Measurements from ENCODE around the gene FAM240A. TPM values are rescaled to one million over a fixed set of nuclear protein-coding genes. Genes with fewer than 3 reads are reported as not detected.

FAM240A gene
- total RNA-seq, 1 donor from 2014 or later = not detected

DNA sequence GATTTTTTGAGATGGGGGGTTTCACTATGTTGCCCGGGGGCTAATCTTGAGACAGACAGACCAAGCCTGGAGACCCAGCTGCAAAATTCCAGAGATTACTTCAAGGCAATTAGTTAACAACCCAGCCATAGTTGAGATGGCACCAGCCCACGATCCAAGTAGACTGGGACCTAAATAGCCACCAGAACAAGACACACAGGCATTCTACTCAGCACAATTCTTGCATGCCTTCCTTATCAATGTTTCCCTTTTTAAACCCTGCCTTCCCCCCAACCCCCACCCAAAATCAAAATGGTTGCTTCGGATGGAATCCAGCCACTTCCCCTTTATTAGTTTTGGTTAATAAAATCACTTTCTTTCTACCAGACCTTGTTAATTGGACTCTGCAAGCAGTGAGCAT, 28.6 kb downstream of the FAM240A start:
- Mint-ChIP-seq H3K4me3 (ENCODE audit: unreplicated experiment) (no peak overlapping the region), H3K4me1 (ENCODE audit: unreplicated experiment) (no peaks in the 10 kb centered on the region), H3K27me3 (ENCODE audit: unreplicated experiment) (peaks cover 21% of the 10 kb centered on the region), H3K36me3 (ENCODE audit: unreplicated experiment) (peaks cover 3% of the 10 kb centered on the region), H3K9me3 (ENCODE audit: unreplicated experiment) (peaks cover 12% of the 10 kb centered on the region), H3K27ac (ENCODE audit: unreplicated experiment) (no peak overlapping the region)
- peak; percentile 32 for DNase-seq (ENCODE audit: extremely low spot score, unreplicated experiment)
- TF ChIP-seq, protein P1, sequence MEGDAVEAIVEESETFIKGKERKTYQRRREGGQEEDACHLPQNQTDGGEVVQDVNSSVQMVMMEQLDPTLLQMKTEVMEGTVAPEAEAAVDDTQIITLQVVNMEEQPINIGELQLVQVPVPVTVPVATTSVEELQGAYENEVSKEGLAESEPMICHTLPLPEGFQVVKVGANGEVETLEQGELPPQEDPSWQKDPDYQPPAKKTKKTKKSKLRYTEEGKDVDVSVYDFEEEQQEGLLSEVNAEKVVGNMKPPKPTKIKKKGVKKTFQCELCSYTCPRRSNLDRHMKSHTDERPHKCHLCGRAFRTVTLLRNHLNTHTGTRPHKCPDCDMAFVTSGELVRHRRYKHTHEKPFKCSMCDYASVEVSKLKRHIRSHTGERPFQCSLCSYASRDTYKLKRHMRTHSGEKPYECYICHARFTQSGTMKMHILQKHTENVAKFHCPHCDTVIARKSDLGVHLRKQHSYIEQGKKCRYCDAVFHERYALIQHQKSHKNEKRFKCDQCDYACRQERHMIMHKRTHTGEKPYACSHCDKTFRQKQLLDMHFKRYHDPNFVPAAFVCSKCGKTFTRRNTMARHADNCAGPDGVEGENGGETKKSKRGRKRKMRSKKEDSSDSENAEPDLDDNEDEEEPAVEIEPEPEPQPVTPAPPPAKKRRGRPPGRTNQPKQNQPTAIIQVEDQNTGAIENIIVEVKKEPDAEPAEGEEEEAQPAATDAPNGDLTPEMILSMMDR (IDR thresholded peaks at IDR 0.05) = no peak

DNA sequence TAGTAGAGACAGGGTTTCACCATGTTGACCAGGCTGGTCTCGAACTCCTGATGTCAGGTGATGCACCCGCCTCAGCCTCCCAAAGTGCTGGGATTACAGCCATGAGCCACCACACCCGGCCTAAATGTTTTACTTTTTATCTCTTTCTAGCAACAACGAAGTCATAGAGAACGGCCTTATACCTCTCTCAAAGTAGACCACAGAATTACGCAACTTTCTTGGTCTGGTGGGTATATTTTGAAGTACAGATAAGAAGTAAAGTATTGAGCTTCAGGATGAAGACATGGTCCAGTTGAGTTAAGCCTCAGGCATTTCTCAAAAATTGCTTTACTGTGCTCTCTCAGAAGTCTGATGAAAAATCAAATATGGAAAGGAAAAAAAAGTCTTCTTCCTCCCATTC, 30.6 kb downstream of the FAM240A start:
- Mint-ChIP-seq H3K27me3 (ENCODE audit: unreplicated experiment) (peaks cover 21% of the 10 kb centered on the region), H3K36me3 (ENCODE audit: unreplicated experiment) (peaks cover 3% of the 10 kb centered on the region), H3K27ac (ENCODE audit: unreplicated experiment) (no peak overlapping the region), H3K9me3 (ENCODE audit: unreplicated experiment) (peaks cover 12% of the 10 kb centered on the region), H3K4me3 (ENCODE audit: unreplicated experiment) (no peak overlapping the region), H3K4me1 (ENCODE audit: unreplicated experiment) (no peaks in the 10 kb centered on the region)
- DNase-seq (ENCODE audit: extremely low spot score, unreplicated experiment) = no peak
- TF ChIP-seq, protein P1 (IDR thresholded peaks at IDR 0.05) = no peak

GRCh38 chr3:46643701-46644100, 31.4 kb downstream of the FAM240A start:
- Mint-ChIP-seq H3K4me3 (ENCODE audit: unreplicated experiment) (no peak overlapping the region), H3K4me1 (ENCODE audit: unreplicated experiment) (no peaks in the 10 kb centered on the region), H3K9me3 (ENCODE audit: unreplicated experiment) (peaks cover 12% of the 10 kb centered on the region), H3K36me3 (ENCODE audit: unreplicated experiment) (peaks cover 3% of the 10 kb centered on the region), H3K27ac (ENCODE audit: unreplicated experiment) (no peak overlapping the region), H3K27me3 (ENCODE audit: unreplicated experiment) (peaks cover 21% of the 10 kb centered on the region)
- DNase-seq (ENCODE audit: extremely low spot score, unreplicated experiment) = no peak
- TF ChIP-seq, protein P1 (IDR thresholded peaks at IDR 0.05) = no peak

- DNase-seq (ENCODE audit: extremely low spot score, unreplicated experiment) = peak; percentile 15
- TF ChIP-seq, protein P1 (IDR thresholded peaks at IDR 0.05) = no peak
- Mint-ChIP-seq H3K27me3 (ENCODE audit: unreplicated experiment) (peaks cover 13% of the 10 kb centered on the region), H3K4me1 (ENCODE audit: unreplicated experiment) (no peaks in the 10 kb centered on the region), H3K36me3 (ENCODE audit: unreplicated experiment) (no peaks in the 10 kb centered on the region), H3K4me3 (ENCODE audit: unreplicated experiment) (no peak overlapping the region), H3K27ac (ENCODE audit: unreplicated experiment) (no peak overlapping the region), H3K9me3 (ENCODE audit: unreplicated experiment) (peaks cover 3% of the 10 kb centered on the region)
Observed at GRCh38 chr3:46646700-46647099, 34.4 kb downstream of the FAM240A start.

- peaks cover 16% of the 10 kb centered on the region for H3K27me3 Mint-ChIP-seq (ENCODE audit: unreplicated experiment)
- no peaks in the 10 kb centered on the region for H3K4me1 Mint-ChIP-seq (ENCODE audit: unreplicated experiment)
- no peak overlapping the region for H3K27ac Mint-ChIP-seq (ENCODE audit: unreplicated experiment)
- TF ChIP-seq, protein P1 (IDR thresholded peaks at IDR 0.05) = no peak
- no peak for DNase-seq (ENCODE audit: extremely low spot score, unreplicated experiment)
- H3K9me3 Mint-ChIP-seq (ENCODE audit: unreplicated experiment) = peaks cover 12% of the 10 kb centered on the region
- no peak overlapping the region for H3K4me3 Mint-ChIP-seq (ENCODE audit: unreplicated experiment)
- peaks cover 5% of the 10 kb centered on the region for H3K36me3 Mint-ChIP-seq (ENCODE audit: unreplicated experiment)
Observed at GRCh38 chr3:46648096-46648495, 35.8 kb downstream of the FAM240A start.

Data from osteocyte (in vitro differentiated cells).